ENCODE data around the gene ELAVL1. TPM values are rescaled to one million over a fixed set of nuclear protein-coding genes. Genes with fewer than 3 reads are reported as not detected.
A peak's percentile ranks its signal among the peaks of the same experiment; 100 is the strongest.

Gene ELAVL1
- total and polyA plus RNA-seq, 2 donors (not counting 1 experiment from before 2014, with no cell fraction given): 21.8 to 63.5 TPM

DNA sequence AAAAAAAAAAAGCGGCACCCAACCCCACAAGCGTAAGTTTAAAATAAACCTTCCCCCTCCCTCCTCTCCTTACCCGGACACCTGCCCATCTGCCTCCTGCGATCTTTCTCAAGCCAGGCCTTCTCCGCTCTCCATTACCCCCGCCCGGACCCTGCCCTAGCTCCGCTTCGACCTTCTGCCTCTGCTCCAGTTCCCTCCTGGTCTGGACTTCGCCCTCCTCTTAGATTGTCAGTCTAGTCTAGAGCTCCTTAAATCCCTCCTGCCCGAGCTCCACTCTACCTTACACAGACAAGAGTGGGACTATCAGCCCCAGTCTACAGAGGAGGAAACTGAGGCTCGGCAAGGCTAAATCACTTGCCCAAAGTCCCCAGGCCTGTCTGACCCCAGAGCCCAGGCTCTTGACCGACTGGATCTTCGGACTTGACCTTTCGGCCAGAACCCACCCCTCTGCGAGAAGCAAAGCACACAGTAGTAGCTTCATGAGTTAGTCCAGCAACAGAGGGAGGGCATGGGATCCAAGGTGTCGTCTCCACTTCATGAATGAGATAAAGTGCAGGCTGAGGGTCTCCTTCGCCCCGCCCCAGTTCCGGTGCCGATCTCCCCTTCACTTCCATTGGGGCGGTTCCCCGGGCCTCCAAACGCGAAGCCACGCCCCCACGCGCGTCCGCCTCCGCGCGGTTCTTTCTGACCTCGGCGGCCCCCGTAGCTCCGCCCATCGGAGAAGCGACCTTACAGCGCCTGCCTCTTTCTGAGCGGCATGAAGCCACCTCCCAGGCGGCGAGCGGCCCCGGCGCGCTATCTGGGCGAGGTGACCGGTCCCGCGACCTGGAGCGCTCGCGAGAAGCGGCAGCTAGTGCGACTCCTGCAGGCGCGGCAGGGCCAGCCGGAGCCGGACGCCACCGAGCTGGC is 85.6 kb downstream of the ELAVL1 start, which contains the start of gene SNAPC2:
Gene SNAPC2, plus strand, starts transcription at position 729 of the 909 bp plus-strand sequence. Its CDS starts 29 bp downstream, at position 758.
- CTCF ChIA-PET: interaction anchor here (0.9 to 3.8 kb wide), 8 partner anchors 9 to 290 kb away, joined by 3 to 28 read pairs (median 6); partner anchors contain the start of genes MAP2K7, PET100 and TIMM44
- no peak for TF ChIP-seq CTCF (IDR thresholded peaks at IDR 0.05)
- TF ChIP-seq EZH2 (IDR thresholded peaks at IDR 0.05; ENCODE audit: borderline replicate concordance, insufficient read depth, low read depth, low read length, poor library complexity, severe bottlenecking): no peak
- Histone ChIP-seq H3K9me3 (ENCODE audit: control extremely low read depth in 1 of 3, control insufficient read depth in 2 of 3, insufficient read depth in 1 of 3, low read length in 2 of 3) (peaks cover 0 to 28% (median 0%) of the 10 kb centered on the region in 3 donors), H3K27ac (ENCODE audit: low read length in 2 of 2) (peak within 1 kb of the TSS; percentile 73 to 74), H3K4me2 (replicated peaks; ENCODE audit: low read depth, low read length, poor library complexity, severe bottlenecking) (peak within 1 kb of the TSS; percentile 93), H3K36me3 (replicated peaks in 1 of 2; ENCODE audit: control extremely low read depth in 1 of 2, control insufficient read depth in 1 of 2, extremely low read depth in 1 of 2, insufficient read depth in 2 of 2, low read length in 1 of 2) (peaks cover 0 to 13% of the 10 kb centered on the region in 2 experiments), H3K27me3 (replicated peaks in 1 of 4; ENCODE audit: control extremely low read depth in 1 of 4, control insufficient read depth in 3 of 4, insufficient read depth in 4 of 4, low read length in 3 of 4) (peaks cover 0 to 42% (median 24%) of the 10 kb centered on the region in 4 experiments), H3K79me2 (ENCODE audit: control insufficient read depth, insufficient read depth, low read length) (peaks cover 6% of the 10 kb centered on the region), H3K9ac (ENCODE audit: low read length) (peak within 1 kb of the TSS; percentile 72), H4K20me1 (ENCODE audit: control insufficient read depth, insufficient read depth, low read length, poor library complexity, severe bottlenecking) (peaks cover 54% of the 10 kb centered on the region), H3K4me3 (ENCODE audit: control extremely low read depth in 1 of 5, extremely low read depth in 1 of 5, insufficient read depth in 1 of 5, low read depth in 2 of 5, low read length in 4 of 5) (peak within 1 kb of the TSS; percentile 55 to 84 (median 75)), H3K4me1 (ENCODE audit: control insufficient read depth in 2 of 2, insufficient read depth in 2 of 2, low read length in 2 of 2) (peaks cover 57 to 61% of the 10 kb centered on the region in 2 donors), H2AFZ (ENCODE audit: insufficient read depth, low read depth, low read length, poor library complexity, severe bottlenecking) (peak within 1 kb of the TSS; percentile 92)
- Mint-ChIP-seq H3K4me3 (peak within 1 kb of the TSS; percentile 95), H3K4me1 (peaks cover 48% of the 10 kb centered on the region), H3K9me3 (ENCODE audit: insufficient read depth) (no peaks in the 10 kb centered on the region), H3K27ac (peak within 1 kb of the TSS; percentile 96), H3K27me3 (peaks cover 22% of the 10 kb centered on the region)
- peak; percentile 56 for ATAC-seq (ENCODE audit: low read depth)
- 5% methylated on average over 61 of the region's 62 CpGs for WGBS (ENCODE audit: insufficient coverage)
- POLR2A ChIA-PET: interaction anchor here (0.5 to 2.8 kb wide), 12 partner anchors 8 to 472 kb away, joined by 3 to 29 read pairs (median 6); partner anchors contain the start of genes MAP2K7 and TIMM44
- intact Hi-C loops (cut with micrococcal nuclease): loop anchor here (1.0 kb wide), 7 partner anchors 17 to 398 kb away; partner anchors contain the start of genes ELAVL1, MAP2K7, MCOLN1 and TIMM44
- DNase-seq: peak; percentile 99

Measured in B cell (primary cell).